ENCODE results near the gene MCTP1.
"Not testable (repeated sequence)": the region's sequence is repeated elsewhere in the genome, so short reads cannot be mapped to it uniquely, and the experiment has no call there.

Gene MCTP1

GRCh38 chr5:94959279-94959678 is 325.6 kb downstream of the MCTP1 start:
- DNase-seq (ENCODE audit: low read depth): not testable (repeated sequence)

GRCh38 chr5:94945656-94946055 is 339.2 kb downstream of the MCTP1 start:
- DNase-seq (ENCODE audit: low read depth): no peak

DNA sequence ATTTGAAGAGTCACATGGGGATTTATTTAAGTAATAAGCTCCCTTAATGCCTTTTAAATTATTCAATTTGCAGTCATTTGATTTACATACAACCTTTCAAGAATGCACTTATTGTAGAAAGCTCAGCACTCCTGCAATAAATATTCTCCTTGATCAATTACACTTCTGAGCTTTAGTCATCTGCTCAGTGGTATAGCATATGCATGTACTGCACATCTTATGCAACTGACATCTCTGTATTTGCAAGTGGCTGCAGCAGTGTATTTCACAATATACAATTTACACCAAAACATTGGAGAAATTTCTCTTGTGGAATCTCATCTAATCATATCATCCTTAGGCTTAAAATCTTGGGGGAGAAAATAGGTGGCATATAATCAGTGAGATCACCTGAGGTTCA is 340.7 kb downstream of the MCTP1 start:
- DNase-seq (ENCODE audit: low read depth): no peak

DNA sequence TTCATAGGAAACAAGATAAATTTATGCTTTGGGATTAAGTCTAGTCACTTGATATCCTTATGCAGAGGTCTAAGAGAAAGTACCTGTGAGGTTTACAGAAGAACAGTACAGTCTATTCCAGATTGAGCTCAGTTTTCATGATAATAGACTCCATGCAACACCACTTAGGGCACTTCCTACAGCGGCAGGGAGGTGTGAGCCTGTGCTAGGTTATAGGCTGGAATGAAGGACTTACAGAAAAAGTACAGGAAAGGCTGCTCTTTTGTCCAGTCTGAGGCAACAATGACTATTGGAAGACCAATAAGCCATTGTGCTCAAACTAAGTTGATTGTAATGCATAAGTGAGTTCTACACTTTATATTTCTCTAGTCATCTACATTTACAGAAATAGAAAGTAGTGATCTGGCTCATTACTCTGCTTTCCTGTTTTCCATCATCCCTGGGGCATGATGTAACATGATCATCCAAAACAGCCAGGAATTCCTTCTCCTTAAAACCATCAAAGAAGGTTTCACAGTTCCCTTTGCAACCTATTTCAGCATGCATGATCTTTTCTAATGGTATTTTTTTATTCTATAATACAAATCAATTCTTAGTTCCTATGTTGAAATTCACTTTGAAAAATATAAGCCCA is 343.7 kb downstream of the MCTP1 start:
- DNase-seq (ENCODE audit: low read depth): no peak

DNA sequence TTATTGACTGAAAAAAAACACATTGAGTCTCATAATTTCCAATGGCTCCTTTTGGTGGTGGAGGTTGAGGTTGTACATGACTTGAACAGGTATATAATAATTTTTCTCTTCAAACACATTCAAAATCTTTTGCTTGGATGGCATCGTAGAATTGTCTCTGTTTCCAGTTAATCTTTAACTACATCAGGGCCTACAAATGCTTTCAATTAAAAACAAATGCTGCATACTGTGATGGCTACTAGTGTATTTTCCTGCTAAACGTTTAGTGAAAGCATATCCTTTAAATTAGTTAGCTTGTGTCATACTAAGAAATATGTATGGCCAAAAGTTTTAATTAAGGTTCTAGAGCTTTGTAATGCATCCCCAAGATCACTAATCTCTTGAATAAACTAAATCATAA is 352.6 kb downstream of the MCTP1 start:
- DNase-seq (ENCODE audit: low read depth): no peak

DNA sequence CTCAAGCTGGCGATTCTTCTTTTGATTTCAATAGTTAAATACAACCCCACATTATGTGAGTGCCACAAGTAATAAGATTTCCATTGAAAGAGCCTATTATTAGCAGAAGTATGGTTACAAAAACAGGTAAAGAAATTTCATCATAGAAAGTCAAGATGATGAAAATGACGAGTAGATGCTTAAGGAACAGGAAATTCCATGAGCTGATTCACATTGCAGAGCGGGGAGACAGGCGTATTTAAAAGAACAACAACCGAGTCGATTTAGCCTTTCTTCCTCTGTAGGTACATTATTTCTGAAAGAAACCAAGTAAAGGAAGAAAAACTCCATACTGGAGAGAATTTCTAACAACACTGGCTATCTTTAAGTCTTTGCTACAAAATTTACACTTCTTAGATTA is 356.0 kb downstream of the MCTP1 start:
- no peak for DNase-seq (ENCODE audit: low read depth)

GRCh38 chr5:94920570-94920969 is 364.3 kb downstream of the MCTP1 start:
- no peak for DNase-seq (ENCODE audit: low read depth)

DNA sequence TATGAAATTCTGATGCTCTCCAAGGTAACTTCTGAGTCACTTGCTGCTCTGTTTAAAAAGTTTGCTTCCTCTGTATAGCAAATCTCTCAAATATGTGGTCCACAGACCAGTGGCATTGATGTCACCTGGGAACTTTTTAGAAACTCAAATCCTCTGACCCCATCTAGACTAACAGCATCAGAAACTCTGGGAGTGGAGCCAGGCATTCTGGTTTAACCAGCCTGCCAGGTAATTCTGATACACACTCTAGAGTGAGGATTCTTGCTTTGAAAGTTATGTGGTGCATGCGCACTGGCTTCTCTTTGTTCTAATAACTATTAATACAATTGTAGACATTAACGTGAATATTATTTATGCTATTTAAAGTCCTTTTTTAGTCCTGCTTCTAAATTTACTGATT is 368.3 kb downstream of the MCTP1 start:
- no peak for DNase-seq (ENCODE audit: low read depth)

- DNase-seq (ENCODE audit: low read depth): no peak
These were observed 373.6 kb downstream of the MCTP1 start for GRCh38 chr5:94911276-94911675.

DNA sequence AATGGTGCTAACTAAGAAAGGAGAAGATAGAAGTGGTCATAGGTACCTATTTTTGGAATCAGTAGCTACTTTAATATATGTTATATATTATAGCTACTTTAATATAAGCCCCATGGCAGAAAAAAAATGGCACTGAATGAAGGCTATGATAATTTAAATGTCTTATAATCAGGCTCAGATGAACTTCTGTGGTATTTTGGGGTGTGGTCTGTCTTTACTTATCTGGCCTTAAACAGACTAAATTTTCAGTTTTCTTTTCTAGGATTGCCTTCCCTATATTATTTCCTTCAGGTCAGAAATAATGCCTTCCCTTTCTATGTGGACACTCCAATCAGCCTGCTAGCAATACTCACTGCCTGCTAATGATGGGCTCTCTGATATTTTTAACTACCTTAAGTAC is 374.2 kb downstream of the MCTP1 start:
- DNase-seq (ENCODE audit: low read depth): no peak

GRCh38 chr5:94908889-94909480 is 375.9 kb downstream of the MCTP1 start:
- no peak for DNase-seq (ENCODE audit: low read depth)

DNA sequence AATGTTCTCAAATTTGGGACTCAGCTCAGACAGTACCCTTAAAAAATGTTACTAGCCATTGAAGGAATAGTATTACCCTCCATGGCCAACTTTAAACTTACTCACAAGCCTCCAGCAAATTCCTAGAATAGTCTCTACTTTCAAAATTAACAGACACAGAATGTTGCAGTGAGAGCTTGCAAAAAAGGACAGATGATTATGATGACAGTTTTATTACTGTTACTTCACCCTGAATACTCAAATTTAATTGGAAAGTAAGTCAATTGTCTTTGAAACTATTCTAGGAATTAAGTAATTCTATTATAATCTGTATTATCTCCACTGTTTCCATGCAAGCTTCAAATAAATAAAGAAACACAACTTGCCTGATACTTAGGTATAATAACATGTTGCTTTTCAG is 378.1 kb downstream of the MCTP1 start:
- no peak for DNase-seq (ENCODE audit: low read depth)

- no peak for DNase-seq (ENCODE audit: low read depth)
These were observed 381.2 kb downstream of the MCTP1 start for GRCh38 chr5:94903726-94904125.

DNA sequence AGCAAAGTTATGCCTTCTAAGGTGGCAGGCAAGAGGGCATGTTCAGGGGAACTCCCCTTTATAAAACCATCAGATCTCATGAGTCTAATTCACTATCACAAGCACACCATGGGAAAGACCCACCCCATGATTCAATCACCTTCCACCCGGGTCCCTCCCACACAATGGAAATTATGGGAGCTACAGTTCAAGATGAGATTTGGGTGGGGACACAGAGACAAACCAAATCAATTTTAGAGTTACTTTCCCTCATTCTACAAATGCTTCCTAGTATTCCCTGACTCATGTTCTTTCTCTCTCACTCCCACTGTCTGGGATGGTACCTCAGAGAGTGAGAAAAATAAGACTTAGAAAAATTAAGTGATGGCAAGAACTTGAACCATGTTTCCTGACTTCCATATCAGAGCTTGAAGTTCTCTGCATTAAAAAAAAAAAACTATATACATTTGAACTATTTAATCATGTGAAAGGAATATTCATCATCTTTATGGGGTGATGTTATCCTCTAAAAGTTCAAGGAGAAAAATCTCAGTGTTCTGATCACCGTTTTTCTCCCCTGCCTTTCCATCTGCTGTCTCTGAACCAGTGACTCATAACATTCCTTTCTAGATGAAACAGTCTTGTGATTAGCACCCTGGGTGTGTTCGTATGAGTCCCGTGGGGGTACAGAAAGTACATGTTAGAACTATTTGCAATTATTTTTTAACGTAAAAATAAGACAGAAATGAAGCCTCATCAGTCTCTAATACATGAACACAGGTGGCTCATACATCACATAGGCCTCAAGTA is 383.5 kb downstream of the MCTP1 start:
- no peak for DNase-seq (ENCODE audit: low read depth)

GRCh38 chr5:94900006-94900505 is 384.8 kb downstream of the MCTP1 start:
- no peak for DNase-seq (ENCODE audit: low read depth)

DNA sequence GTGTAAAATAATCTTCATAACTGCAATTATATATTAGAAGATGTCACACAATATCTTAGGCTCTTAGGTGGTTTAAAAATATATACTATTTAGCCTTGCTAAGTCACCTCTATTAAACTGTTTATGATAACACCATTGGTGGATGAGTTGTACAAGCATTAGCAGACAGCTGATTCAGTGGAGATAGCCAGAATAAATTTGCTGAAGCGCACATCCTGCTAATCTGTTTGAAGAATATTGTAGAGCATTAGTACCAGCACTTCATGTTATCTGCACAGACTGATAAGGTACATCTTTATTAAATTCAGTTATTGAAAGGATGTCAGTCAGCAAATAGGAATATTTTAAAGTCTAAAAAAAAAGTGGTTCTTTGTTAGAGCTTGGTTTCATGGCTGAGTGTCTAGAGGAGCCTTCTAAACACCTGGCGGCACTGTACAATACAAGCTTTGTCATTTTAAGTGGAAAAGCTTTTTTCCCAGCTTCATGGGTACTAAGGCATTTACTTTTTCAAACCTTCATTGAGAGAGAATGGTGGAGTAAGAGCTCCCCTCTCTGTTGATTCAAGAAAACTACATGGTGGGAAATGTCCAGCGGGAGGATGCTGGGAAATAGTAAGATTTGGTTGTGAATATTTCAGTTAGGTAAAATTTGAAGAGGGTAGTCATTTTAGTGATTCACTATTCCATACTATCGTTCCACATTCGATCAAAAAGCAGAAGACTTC is 391.3 kb downstream of the MCTP1 start:
- DNase-seq (ENCODE audit: low read depth): no peak

- no peak for DNase-seq (ENCODE audit: low read depth)
These were observed 392.9 kb downstream of the MCTP1 start for GRCh38 chr5:94891972-94892371.

GRCh38 chr5:94891565-94891964 is 393.3 kb downstream of the MCTP1 start:
- DNase-seq (ENCODE audit: low read depth): no peak

- no peak for DNase-seq (ENCODE audit: low read depth)
These were observed 394.0 kb downstream of the MCTP1 start for GRCh38 chr5:94890907-94891306.

GRCh38 chr5:94888674-94889073 is 396.2 kb downstream of the MCTP1 start:
- no peak for DNase-seq (ENCODE audit: low read depth)

DNA sequence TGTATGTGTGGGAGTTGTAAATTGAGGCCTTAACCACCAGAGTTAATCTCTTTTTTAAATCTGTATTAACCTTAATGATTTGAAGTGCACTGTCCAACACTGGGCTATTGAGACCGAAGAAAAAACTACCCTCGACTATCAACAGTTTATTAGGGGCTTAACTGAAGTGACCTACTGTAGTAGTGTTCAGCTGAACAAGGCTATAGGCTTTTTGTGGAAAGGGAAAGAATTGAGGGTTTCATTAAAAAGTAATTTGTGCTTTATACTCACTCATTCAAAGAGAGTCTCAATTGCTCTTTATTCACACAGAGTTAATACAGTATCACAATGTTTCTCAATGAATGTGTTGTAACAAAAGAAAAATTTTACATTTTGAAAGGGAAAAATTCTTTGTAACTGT is 399.0 kb downstream of the MCTP1 start:
- DNase-seq (ENCODE audit: low read depth): no peak

DNA sequence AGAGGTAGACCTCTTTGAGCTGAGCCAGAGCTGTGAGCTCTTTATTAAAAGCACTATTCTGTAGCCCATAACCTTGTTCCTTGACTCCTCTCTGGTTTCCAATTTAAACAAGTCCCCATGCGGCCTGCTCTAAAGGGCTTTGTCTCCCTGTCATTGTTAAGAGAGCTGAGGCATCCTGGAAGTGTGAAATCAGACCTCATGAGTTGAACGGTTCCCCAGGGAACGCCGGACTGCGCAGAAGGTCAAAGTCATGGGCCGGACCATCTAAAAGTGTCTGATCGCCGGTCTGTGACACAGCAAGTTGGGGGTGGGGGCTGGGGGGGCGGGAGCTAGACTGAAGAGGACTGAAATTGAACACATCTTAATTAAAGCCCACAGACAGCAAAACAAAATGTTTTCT is 400.6 kb downstream of the MCTP1 start:
- DNase-seq (ENCODE audit: low read depth): no peak

DNA sequence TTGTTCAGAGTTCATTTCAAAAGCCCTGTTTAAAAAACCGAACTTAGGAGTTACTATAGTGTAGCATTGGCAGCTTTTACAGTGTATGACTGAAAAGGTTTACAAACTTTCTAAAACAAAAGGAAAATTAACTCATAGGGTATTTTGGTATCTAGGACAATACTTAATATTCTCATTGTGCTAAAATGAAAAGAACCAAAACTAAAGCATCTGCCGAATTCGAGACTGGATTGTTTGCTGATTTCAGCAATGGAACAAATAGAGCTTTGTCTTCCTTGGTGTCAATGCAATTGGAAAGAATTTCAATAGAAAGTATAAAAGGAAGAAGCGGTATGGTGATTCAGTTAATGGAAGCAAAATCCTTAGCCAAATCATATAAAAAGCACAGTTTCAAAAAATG is 412.4 kb downstream of the MCTP1 start:
- DNase-seq (ENCODE audit: low read depth): no peak

All from activated T-cell treated with anti-CD3 and anti-CD28 coated beads for 24 hours (primary cell).